Measurements from ENCODE around the gene ABCA1. TPM values are rescaled to one million over a fixed set of nuclear protein-coding genes. Genes with fewer than 3 reads are reported as not detected.

ABCA1 gene
- total RNA-seq, 2 donors from 2014 or later = 21.6 to 34.8 TPM

GRCh38 chr9:104767507-104767906 is 160.4 kb downstream of the ABCA1 start:
- H3K27me3 Mint-ChIP-seq (ENCODE audit: insufficient read depth) = peaks cover 8% of the 10 kb centered on the region
- no peak overlapping the region for H3K4me3 Mint-ChIP-seq
- WGBS, 2 experiments (ENCODE audit: insufficient coverage in 1 of 2, insufficient read length in 1 of 2) = 100% methylated on average over 2 of the region's 3 CpGs; no CpG with 5 or more reads in 1 of the 2 experiments
- Histone ChIP-seq H3K4me1 (ENCODE audit: control insufficient read depth, insufficient read depth, low read length) (no peaks in the 10 kb centered on the region), H3K27me3 (ENCODE audit: control insufficient read depth, insufficient read depth, low read length, poor library complexity, severe bottlenecking) (no peaks in the 10 kb centered on the region), H3K9me3 (ENCODE audit: control insufficient read depth, low read length) (no peaks in the 10 kb centered on the region), H3K9ac (ENCODE audit: extremely low read depth, low read length, poor library complexity, severe bottlenecking) (no peak overlapping the region), H3K36me3 (ENCODE audit: control insufficient read depth, insufficient read depth, low read length) (no peaks in the 10 kb centered on the region), H3K4me3 (ENCODE audit: low read length) (no peak overlapping the region), H3K27ac (ENCODE audit: low read depth, low read length) (no peak overlapping the region)
- peaks cover 6% of the 10 kb centered on the region for H3K9me3 Mint-ChIP-seq
- TF ChIP-seq CTCF (conservative IDR thresholded peaks at IDR 0.05) = no peak
- H3K36me3 Mint-ChIP-seq (ENCODE audit: low read depth) = peaks cover 2% of the 10 kb centered on the region
- H3K27ac Mint-ChIP-seq = no peak overlapping the region
- no peaks in the 10 kb centered on the region for H3K4me1 Mint-ChIP-seq
- no peak for DNase-seq

- Mint-ChIP-seq H3K27me3 (ENCODE audit: insufficient read depth) (peaks cover 9% of the 10 kb centered on the region), H3K9me3 (peaks cover 6% of the 10 kb centered on the region), H3K4me1 (no peaks in the 10 kb centered on the region), H3K36me3 (ENCODE audit: low read depth) (no peaks in the 10 kb centered on the region), H3K4me3 (no peak overlapping the region), H3K27ac (no peak overlapping the region)
- WGBS, 2 experiments (ENCODE audit: insufficient coverage in 1 of 2, insufficient read length in 1 of 2) = 96 to 100% methylated on average over 4 to 7 of the region's 7 CpGs
- H3K9ac ChIP-seq (ENCODE audit: extremely low read depth, low read length, poor library complexity, severe bottlenecking) = no peak overlapping the region
- no peaks in the 10 kb centered on the region for H3K9me3 ChIP-seq (ENCODE audit: control insufficient read depth, low read length)
- TF ChIP-seq CTCF (conservative IDR thresholded peaks at IDR 0.05) = no peak
- no peaks in the 10 kb centered on the region for H3K4me1 ChIP-seq (ENCODE audit: control insufficient read depth, insufficient read depth, low read length)
- no peak for DNase-seq
- no peak overlapping the region for H3K27ac ChIP-seq (ENCODE audit: low read depth, low read length)
- no peak overlapping the region for H3K4me3 ChIP-seq (ENCODE audit: low read length)
- no peaks in the 10 kb centered on the region for H3K27me3 ChIP-seq (ENCODE audit: control insufficient read depth, insufficient read depth, low read length, poor library complexity, severe bottlenecking)
- no peaks in the 10 kb centered on the region for H3K36me3 ChIP-seq (ENCODE audit: control insufficient read depth, insufficient read depth, low read length)
Measured at GRCh38 chr9:104766025-104766424, 161.9 kb downstream of the ABCA1 start.

- peak overlapping the region; percentile 84 for H3K4me3 Mint-ChIP-seq
- no peak overlapping the region for H3K9ac ChIP-seq (ENCODE audit: extremely low read depth, low read length, poor library complexity, severe bottlenecking)
- peaks cover 9% of the 10 kb centered on the region for H3K27me3 Mint-ChIP-seq (ENCODE audit: insufficient read depth)
- H3K27ac Mint-ChIP-seq = no peak overlapping the region
- no peak for DNase-seq
- no peak overlapping the region for H3K4me3 ChIP-seq (ENCODE audit: low read length)
- WGBS, 2 experiments (ENCODE audit: insufficient coverage in 1 of 2, insufficient read length in 1 of 2) = 93% methylated on average over 4 to 5 of the region's 5 CpGs
- no peaks in the 10 kb centered on the region for H3K4me1 Mint-ChIP-seq
- no peaks in the 10 kb centered on the region for H3K4me1 ChIP-seq (ENCODE audit: control insufficient read depth, insufficient read depth, low read length)
- H3K36me3 ChIP-seq (ENCODE audit: control insufficient read depth, insufficient read depth, low read length) = no peaks in the 10 kb centered on the region
- no peak for TF ChIP-seq CTCF (conservative IDR thresholded peaks at IDR 0.05)
- H3K27me3 ChIP-seq (ENCODE audit: control insufficient read depth, insufficient read depth, low read length, poor library complexity, severe bottlenecking) = no peaks in the 10 kb centered on the region
- H3K9me3 Mint-ChIP-seq = peaks cover 6% of the 10 kb centered on the region
- H3K27ac ChIP-seq (ENCODE audit: low read depth, low read length) = no peak overlapping the region
- H3K36me3 Mint-ChIP-seq (ENCODE audit: low read depth) = peaks cover 2% of the 10 kb centered on the region
- H3K9me3 ChIP-seq (ENCODE audit: control insufficient read depth, low read length) = no peaks in the 10 kb centered on the region
Measured at GRCh38 chr9:104765138-104765537, 162.8 kb downstream of the ABCA1 start.
